Neural cell (in vitro differentiated cells): ENCODE measurements around the gene FLOT2. TPM values are rescaled to one million over a fixed set of nuclear protein-coding genes. Genes with fewer than 3 reads are reported as not detected.

Experiments used
- H2AFZ ChIP-seq: fragments of 200-600, 300-800 bp; sonication (generic), shearing (Covaris generic); 2 replicates; pipeline ENCODE4 v1.6.0; 2014; ENCODE audit warnings: low read depth, mild to moderate bottlenecking, antibody characterized with exemption, low read length, moderate library complexity
- H3F3A ChIP-seq: fragments of 200-600 bp; shearing (Covaris generic); 2 replicates; pipeline ENCODE4 v1.6.1; 2016; ENCODE audit warnings: mild to moderate bottlenecking, moderate library complexity, mixed read lengths, antibody characterized with exemption, low read length; ENCODE audit not compliant: insufficient read depth, poor library complexity, severe bottlenecking
- H3K27ac ChIP-seq: fragments of 200-600, 300-800 bp; sonication (generic), shearing (Covaris generic); 2 replicates; pipeline ENCODE4 v1.5.1; 2014; ENCODE audit warnings: mild to moderate bottlenecking, low read length, moderate library complexity
- H3K27me3 ChIP-seq: fragments of 300-800, 200-600 bp; sonication (generic), shearing (Covaris generic); 2 replicates; pipeline ENCODE4 v1.6.0; 2014; ENCODE audit warnings: mild to moderate bottlenecking, low read depth, low read length, moderate library complexity; ENCODE audit not compliant: insufficient read depth
- H3K36me3 ChIP-seq: fragments of 300-800, 200-600 bp; sonication (generic), shearing (Covaris generic); 2 replicates; pipeline ENCODE4 v1.5.1; 2014; ENCODE audit warnings: mild to moderate bottlenecking, antibody characterized with exemption, low read length, moderate library complexity; ENCODE audit not compliant: insufficient read depth
- H3K4me2 ChIP-seq: fragments of 300-800, 200-600 bp; sonication (generic), shearing (Covaris generic); 2 replicates; pipeline ENCODE4 v1.6.0; 2014; ENCODE audit warnings: mild to moderate bottlenecking, low read length
- H3K4me3 ChIP-seq: fragments of 300-800, 200-600 bp; sonication (generic), shearing (Covaris generic); 2 replicates; pipeline ENCODE4 v1.5.1; 2014; ENCODE audit warnings: mild to moderate bottlenecking, low read length, moderate library complexity
- H3K79me2 ChIP-seq: fragments of 200-600 bp; shearing (Covaris generic); replicated peaks from 2 replicates; pipeline ENCODE4 v1.6.0; 2014; ENCODE audit warnings: mild to moderate bottlenecking, low read length, moderate library complexity; ENCODE audit not compliant: insufficient read depth
- H3K9ac ChIP-seq: fragments of 300-800, 200-600 bp; sonication (generic), shearing (Covaris generic); 2 replicates; pipeline ENCODE4 v1.6.1; 2016; ENCODE audit warnings: mild to moderate bottlenecking, low read length, mixed read lengths
- H3K9me2 ChIP-seq: fragments of 200-600 bp; shearing (Covaris generic); 2 replicates; pipeline ENCODE4 v1.6.1; 2016; ENCODE audit warnings: mild to moderate bottlenecking, low read length, mixed read lengths; ENCODE audit not compliant: insufficient read depth
- H3K9me3 ChIP-seq: fragments of 200-600, 300-800 bp; sonication (generic), shearing (Covaris generic); 2 replicates; pipeline ENCODE4 v1.6.1; 2016; ENCODE audit warnings: mild to moderate bottlenecking, mixed run types, low read length, moderate library complexity, mixed read lengths
- H4K20me1 ChIP-seq: fragments of 200-600 bp; shearing (Covaris generic); 2 replicates; pipeline ENCODE4 v1.6.1; 2016; ENCODE audit warnings: mild to moderate bottlenecking, mixed run types; ENCODE audit not compliant: insufficient read depth
- CTCF ChIP-seq: fragments of 450-650 bp; IDR thresholded peaks from 2 replicates; pipeline ENCODE4 v1.5.1; 2014; ENCODE audit warnings: antibody characterized with exemption, mild to moderate bottlenecking, moderate library complexity; ENCODE audit not compliant: poor library complexity, severe bottlenecking
- EP300 ChIP-seq: fragments of 450-650 bp; conservative IDR thresholded peaks from 2 replicates; pipeline ENCODE4 v1.6.1; 2014; ENCODE audit warnings: antibody characterized with exemption, mild to moderate bottlenecking, moderate library complexity; ENCODE audit not compliant: poor library complexity, severe bottlenecking
- EZH2 ChIP-seq: fragments of 200-600, 300-800 bp; shearing (Covaris generic), sonication (generic); IDR thresholded peaks from 2 replicates; pipeline ENCODE4 v1.6.1; 2014; ENCODE audit warnings: antibody characterized with exemption, low read length, borderline replicate concordance, mild to moderate bottlenecking; ENCODE audit not compliant: insufficient read depth, poor library complexity, severe bottlenecking
- MXI1 ChIP-seq: fragments of 450-650 bp; conservative IDR thresholded peaks from 2 replicates; pipeline ENCODE4 v1.6.1; 2014; ENCODE audit warnings: antibody characterized with exemption, mild to moderate bottlenecking; ENCODE audit not compliant: poor library complexity, severe bottlenecking
- POLR2AphosphoS5 ChIP-seq: IDR thresholded peaks from 2 replicates; pipeline ENCODE4 v1.6.1; 2012
- RAD21 ChIP-seq: fragments of 450-650 bp; conservative IDR thresholded peaks from 2 replicates; pipeline ENCODE4 v1.6.1; 2014; ENCODE audit warnings: antibody characterized with exemption, mild to moderate bottlenecking, moderate library complexity
- REST ChIP-seq: IDR thresholded peaks from 2 replicates; pipeline ENCODE4 v1.6.1; 2012; ENCODE audit warnings: borderline replicate concordance
- SMC3 ChIP-seq: fragments of 450-650 bp; conservative IDR thresholded peaks from 2 replicates; pipeline ENCODE4 v1.6.1; 2014; ENCODE audit warnings: antibody characterized with exemption, mild to moderate bottlenecking, moderate library complexity; ENCODE audit not compliant: poor library complexity
- TAF1 ChIP-seq: IDR thresholded peaks from 2 replicates; pipeline ENCODE4 v1.6.1; 2012; ENCODE audit warnings: low read depth
- polyA plus RNA-seq: library from polyadenylated mRNA; depleted of rRNA; stranded (reverse); fragments of >200 nt; gene quantifications from 2 replicates; pipeline ENCODE4 v1.2.3, GENCODE V29; 2014

Gene FLOT2
- polyA plus RNA-seq, 1 donor from 2014 or later: 27.5 TPM

- Histone ChIP-seq H3K4me3 (no peak overlapping the region), H4K20me1 (no peaks in the 10 kb centered on the region), H3K79me2 (peaks cover 8% of the 10 kb centered on the region), H3K27me3 (no peaks in the 10 kb centered on the region), H3F3A (no peaks in the 10 kb centered on the region), H3K9me2 (no peaks in the 10 kb centered on the region), H3K36me3 (no peaks in the 10 kb centered on the region), H3K4me2 (no peak overlapping the region), H2AFZ (no peak overlapping the region), H3K9ac (no peak overlapping the region), H3K9me3 (no peaks in the 10 kb centered on the region), H3K27ac (no peak overlapping the region)
- TF ChIP-seq CTCF (no peak), EP300 (no peak), MXI1 (no peak), RAD21 (no peak), SMC3 (no peak), POLR2AphosphoS5 (no peak), TAF1 (no peak), EZH2 (no peak), REST (no peak)
Observed at GRCh38 chr17:28858801-28859355, 38.7 kb downstream of the FLOT2 start.

GRCh38 chr17:28857905-28858800, 39.4 kb downstream of the FLOT2 start:
- Histone ChIP-seq H3K27me3 (no peaks in the 10 kb centered on the region), H3K36me3 (no peaks in the 10 kb centered on the region), H3K9me3 (no peaks in the 10 kb centered on the region), H3K9me2 (no peaks in the 10 kb centered on the region), H3K27ac (no peak overlapping the region), H3K4me2 (no peak overlapping the region), H4K20me1 (no peaks in the 10 kb centered on the region), H3K9ac (no peak overlapping the region), H2AFZ (no peak overlapping the region), H3K4me3 (no peak overlapping the region), H3F3A (no peaks in the 10 kb centered on the region), H3K79me2 (peaks cover 8% of the 10 kb centered on the region)
- TF ChIP-seq SMC3 (no peak), EP300 (no peak), CTCF (no peak), POLR2AphosphoS5 (no peak), EZH2 (no peak), RAD21 (no peak), REST (no peak), TAF1 (no peak), MXI1 (no peak)
